ENCODE measurements around the gene SNTB2. TPM values are rescaled to one million over a fixed set of nuclear protein-coding genes. Genes with fewer than 3 reads are reported as not detected.

The SNTB2 gene
- total and polyA plus RNA-seq, 2 of the 13 experiments (the other 11 are each of a cell fraction or from before 2014, with no cell fraction given): 11.5 to 19.2 TPM

DNA sequence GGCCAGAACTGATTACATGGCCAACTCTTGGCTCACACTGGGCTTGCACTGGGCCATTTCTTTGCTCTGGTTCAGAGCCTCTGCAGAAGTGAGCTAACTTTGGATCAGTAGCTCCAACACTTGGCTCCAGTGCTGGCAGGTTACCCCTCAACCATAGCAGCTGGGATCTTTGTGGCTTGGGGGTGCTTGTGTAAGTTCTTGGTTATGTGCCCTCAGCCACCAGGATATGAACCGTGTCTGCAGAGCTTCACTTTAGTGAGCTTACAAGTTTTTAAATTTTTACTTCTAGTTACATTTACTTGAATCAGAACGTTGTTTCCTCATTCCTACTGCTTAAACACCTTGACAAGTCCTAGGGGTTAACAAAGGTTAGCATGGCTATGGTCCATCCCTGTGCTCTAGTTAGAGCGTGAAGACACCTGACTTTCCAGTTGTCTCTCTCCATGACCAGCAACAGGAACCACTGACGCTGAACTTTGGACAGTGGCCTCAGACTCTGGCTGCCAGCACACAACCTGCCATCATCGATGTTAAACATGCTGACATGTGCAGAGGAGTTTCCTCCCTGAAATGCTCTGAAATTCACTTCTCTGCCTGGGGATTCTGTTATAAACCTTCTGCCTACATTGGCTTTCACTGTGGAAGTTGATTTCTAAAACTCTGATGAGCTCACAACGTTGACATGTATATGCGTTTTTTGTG lies 139.4 kb downstream of the SNTB2 start (continued):
- TF ChIP-seq, protein P1, sequence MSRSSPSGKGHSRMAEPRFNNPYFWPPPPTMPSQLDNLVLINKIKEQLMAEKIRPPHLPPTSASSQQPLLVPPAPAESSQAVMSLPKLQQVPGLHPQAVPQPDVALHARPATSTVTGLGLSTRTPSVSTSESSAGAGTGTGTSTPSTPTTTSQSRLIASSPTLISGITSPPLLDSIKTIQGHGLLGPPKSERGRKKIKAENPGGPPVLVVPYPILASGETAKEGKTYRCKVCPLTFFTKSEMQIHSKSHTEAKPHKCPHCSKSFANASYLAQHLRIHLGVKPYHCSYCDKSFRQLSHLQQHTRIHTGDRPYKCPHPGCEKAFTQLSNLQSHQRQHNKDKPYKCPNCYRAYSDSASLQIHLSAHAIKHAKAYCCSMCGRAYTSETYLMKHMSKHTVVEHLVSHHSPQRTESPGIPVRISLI (CRISPR knock-in tag; IDR thresholded peaks at IDR 0.05; ENCODE audit: borderline replicate concordance): 0 out of 2 replicates have a peak, but pooled peaks have one; percentile 21
- TF ChIP-seq ZNF496 (CRISPR knock-in tag; IDR thresholded peaks at IDR 0.05; ENCODE audit: insufficient replicate concordance) (no peak), ZFP1 (CRISPR knock-in tag; IDR thresholded peaks at IDR 0.05) (no peak), FLYWCH1 (CRISPR knock-in tag; IDR thresholded peaks at IDR 0.05) (no peak), ZNF451 (CRISPR knock-in tag; IDR thresholded peaks at IDR 0.05) (no peak), HNF4G (IDR thresholded peaks at IDR 0.05; ENCODE audit: borderline replicate concordance, low read depth, low read length) (peak; percentile 92), HNF4G (CRISPR knock-in tag; IDR thresholded peaks at IDR 0.05; ENCODE audit: borderline replicate concordance, low read depth) (peak; percentile 92; the same call in 1 of the 2 replicates), ZNF652 (CRISPR knock-in tag; IDR thresholded peaks at IDR 0.05; ENCODE audit: borderline replicate concordance, low read depth) (peak; percentile 83), ZNF850 (CRISPR knock-in tag; conservative IDR thresholded peaks at IDR 0.05) (no peak), ARID2 (CRISPR knock-in tag; IDR thresholded peaks at IDR 0.05; ENCODE audit: borderline replicate concordance) (no peak), ZSCAN22 (CRISPR knock-in tag; IDR thresholded peaks at IDR 0.05) (no peak), ZNF441 (CRISPR knock-in tag; IDR thresholded peaks at IDR 0.05; ENCODE audit: borderline replicate concordance) (peak; percentile 73; the same call in 1 of the 2 replicates), CEBPG (CRISPR knock-in tag; IDR thresholded peaks at IDR 0.05) (peak; percentile 63), FOXM1 (CRISPR knock-in tag; IDR thresholded peaks at IDR 0.05) (no peak), RNF2 (conservative IDR thresholded peaks at IDR 0.05; ENCODE audit: low read depth) (no peak), HDAC1 (CRISPR knock-in tag; IDR thresholded peaks at IDR 0.05) (peak; percentile 83), REPIN1 (CRISPR knock-in tag; IDR thresholded peaks at IDR 0.05; ENCODE audit: borderline replicate concordance, low read depth) (peak; percentile 69; the same call in 1 of the 2 replicates), ZNF292 (CRISPR knock-in tag; IDR thresholded peaks at IDR 0.05; ENCODE audit: borderline replicate concordance, low read depth) (peak; percentile 90; the same call in 1 of the 2 replicates), ZNF160 (CRISPR knock-in tag; IDR thresholded peaks at IDR 0.05) (peak; percentile 50; the same call in 1 of the 2 replicates), ZC3H13 (CRISPR knock-in tag; IDR thresholded peaks at IDR 0.05) (peak; percentile 61; the same call in 1 of the 2 replicates), ZBTB8A (CRISPR knock-in tag; IDR thresholded peaks at IDR 0.05; ENCODE audit: borderline replicate concordance, low read depth) (no peak)
- TF ChIP-seq, protein P2, sequence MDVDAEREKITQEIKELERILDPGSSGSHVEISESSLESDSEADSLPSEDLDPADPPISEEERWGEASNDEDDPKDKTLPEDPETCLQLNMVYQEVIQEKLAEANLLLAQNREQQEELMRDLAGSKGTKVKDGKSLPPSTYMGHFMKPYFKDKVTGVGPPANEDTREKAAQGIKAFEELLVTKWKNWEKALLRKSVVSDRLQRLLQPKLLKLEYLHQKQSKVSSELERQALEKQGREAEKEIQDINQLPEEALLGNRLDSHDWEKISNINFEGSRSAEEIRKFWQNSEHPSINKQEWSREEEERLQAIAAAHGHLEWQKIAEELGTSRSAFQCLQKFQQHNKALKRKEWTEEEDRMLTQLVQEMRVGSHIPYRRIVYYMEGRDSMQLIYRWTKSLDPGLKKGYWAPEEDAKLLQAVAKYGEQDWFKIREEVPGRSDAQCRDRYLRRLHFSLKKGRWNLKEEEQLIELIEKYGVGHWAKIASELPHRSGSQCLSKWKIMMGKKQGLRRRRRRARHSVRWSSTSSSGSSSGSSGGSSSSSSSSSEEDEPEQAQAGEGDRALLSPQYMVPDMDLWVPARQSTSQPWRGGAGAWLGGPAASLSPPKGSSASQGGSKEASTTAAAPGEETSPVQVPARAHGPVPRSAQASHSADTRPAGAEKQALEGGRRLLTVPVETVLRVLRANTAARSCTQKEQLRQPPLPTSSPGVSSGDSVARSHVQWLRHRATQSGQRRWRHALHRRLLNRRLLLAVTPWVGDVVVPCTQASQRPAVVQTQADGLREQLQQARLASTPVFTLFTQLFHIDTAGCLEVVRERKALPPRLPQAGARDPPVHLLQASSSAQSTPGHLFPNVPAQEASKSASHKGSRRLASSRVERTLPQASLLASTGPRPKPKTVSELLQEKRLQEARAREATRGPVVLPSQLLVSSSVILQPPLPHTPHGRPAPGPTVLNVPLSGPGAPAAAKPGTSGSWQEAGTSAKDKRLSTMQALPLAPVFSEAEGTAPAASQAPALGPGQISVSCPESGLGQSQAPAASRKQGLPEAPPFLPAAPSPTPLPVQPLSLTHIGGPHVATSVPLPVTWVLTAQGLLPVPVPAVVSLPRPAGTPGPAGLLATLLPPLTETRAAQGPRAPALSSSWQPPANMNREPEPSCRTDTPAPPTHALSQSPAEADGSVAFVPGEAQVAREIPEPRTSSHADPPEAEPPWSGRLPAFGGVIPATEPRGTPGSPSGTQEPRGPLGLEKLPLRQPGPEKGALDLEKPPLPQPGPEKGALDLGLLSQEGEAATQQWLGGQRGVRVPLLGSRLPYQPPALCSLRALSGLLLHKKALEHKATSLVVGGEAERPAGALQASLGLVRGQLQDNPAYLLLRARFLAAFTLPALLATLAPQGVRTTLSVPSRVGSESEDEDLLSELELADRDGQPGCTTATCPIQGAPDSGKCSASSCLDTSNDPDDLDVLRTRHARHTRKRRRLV (CRISPR knock-in tag; IDR thresholded peaks at IDR 0.05): no peak
- TF ChIP-seq, protein P3, sequence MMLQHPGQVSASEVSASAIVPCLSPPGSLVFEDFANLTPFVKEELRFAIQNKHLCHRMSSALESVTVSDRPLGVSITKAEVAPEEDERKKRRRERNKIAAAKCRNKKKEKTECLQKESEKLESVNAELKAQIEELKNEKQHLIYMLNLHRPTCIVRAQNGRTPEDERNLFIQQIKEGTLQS (CRISPR knock-in tag; IDR thresholded peaks at IDR 0.05): no peak
